GM20431 (cell line): ENCODE measurements around the gene TAS2R8.
"Not testable (repeated sequence)": the region's sequence is repeated elsewhere in the genome, so short reads cannot be mapped to it uniquely, and the experiment has no call there.

Experiments used
- in situ Hi-C: fragments of 300-500 bp; cut with MseI, MboI; formaldehyde crosslinking; loops from one replicate; pipeline ENCODE4 v1.15.0; 2020; ENCODE audit warnings: low sequenced_read_pairs; ENCODE audit not compliant: unreplicated experiment

The TAS2R8 gene, protein sequence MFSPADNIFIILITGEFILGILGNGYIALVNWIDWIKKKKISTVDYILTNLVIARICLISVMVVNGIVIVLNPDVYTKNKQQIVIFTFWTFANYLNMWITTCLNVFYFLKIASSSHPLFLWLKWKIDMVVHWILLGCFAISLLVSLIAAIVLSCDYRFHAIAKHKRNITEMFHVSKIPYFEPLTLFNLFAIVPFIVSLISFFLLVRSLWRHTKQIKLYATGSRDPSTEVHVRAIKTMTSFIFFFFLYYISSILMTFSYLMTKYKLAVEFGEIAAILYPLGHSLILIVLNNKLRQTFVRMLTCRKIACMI

DNA sequence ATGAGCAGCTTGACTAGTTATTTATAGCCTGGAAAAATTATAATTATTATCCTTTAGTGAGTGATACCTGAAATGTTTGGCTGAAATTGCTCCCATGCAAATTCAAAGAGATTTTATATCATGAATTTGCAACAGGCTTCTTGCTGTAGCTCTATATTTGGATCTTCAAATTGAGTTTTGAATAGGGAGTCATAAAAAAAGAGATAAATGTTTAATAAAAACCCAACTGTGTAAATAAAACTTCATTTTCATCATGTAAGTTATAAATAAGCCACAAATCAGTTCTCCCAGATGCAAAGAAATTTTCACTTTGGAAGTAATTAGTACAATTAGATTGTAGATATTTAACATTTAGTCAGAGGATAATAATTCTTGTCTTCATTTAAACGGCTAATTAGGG lies at the start of gene TAS2R8:
TSS of gene TAS2R8 (minus strand) at position 101 of the 400 bp plus-strand sequence. CDS start 306 bp downstream, outside the sequence.
- in situ Hi-C loops: no loop called here

DNA sequence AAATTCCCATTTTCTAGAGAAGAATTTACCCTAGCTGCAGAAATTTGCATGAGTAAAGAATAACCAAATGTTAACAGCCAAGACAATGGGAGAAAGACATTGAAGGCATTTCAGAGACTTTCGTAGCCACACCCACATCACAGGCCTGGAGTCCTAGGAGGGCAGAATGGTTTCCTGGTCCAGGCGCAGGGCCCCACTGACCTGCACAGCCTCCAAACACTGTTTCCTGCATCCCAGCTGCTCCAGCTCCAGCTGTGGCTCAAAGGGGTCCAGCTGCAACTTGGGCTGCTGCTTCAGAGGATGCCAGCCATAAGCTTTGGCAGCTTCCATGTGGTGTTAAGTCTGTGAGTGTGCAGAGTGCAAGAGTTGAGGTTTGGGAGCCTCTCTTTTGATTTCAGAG lies 48.7 kb upstream of the TAS2R8 start:
- in situ Hi-C loops: no loop called here

DNA sequence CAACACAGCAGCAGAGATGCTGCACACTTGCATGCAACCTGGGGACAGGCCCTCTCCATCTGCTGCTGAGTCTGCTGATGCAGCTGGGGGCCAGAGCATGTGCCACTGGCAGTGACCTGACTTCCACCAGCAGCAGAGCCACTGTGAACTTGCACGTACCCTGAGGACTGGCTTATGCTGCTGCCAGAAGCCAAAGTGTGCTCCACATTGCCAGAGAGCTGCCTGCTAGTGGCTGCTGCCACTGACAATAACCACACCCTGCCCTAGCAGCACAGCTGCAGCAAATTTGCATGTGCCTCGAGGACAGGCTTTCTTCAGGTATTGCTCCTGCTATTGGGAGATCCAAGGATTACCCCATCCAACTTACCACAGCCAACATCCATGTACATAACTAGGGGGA lies 46.7 kb upstream of the TAS2R8 start:
- in situ Hi-C loops: no loop called here

DNA sequence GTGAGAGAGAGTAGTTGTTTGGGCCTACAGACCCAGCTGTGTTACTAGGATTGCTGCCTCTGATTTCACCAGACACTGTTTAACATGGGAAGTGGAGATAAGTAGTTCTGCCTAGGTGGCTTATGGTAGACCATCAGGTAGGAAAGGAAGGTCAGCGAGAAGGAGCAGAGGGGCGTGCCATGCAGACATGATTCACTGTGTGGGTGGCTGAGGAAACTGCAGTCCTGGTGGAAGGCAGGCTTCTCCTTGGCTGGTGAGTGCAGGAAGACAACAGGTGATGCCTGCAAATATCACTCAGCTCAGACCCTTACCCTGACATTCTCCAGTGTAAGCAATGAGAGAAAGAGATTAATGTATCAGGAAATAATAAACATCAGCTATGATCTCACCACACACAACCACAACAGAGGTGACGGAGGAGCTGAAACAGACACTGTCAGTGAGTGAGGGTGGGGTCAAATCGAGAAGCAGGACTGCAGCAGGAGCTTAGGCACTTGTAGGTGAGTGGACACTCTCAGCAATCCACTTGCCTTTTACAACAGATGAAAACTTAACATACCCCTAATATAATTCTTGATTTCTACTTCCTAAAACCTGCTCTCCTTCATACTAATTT lies 44.3 kb upstream of the TAS2R8 start:
- in situ Hi-C loops: no loop called here

DNA sequence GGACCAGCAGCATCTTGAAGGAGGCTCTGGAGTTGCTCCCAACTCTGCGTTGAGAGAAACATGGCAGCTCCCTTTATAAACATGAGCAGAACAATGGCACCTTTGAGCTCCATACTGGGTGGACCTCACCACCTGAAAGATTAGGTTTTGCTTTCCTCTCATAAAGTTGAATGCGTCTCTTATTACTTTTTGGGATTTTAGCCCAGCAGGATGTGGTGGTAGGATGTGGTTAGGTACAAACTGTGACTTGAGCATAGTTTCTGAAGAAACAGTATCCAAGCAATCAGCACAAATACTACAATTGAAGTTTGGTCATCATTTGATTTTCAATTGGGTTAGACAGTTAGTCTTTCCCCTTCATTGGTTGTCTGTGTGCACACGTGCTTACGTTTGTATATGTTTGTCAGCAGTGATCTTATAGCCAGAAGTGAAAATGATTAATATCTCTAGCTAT lies 42.4 kb upstream of the TAS2R8 start, which contains the start of gene PRR4:
TSS of gene PRR4 (minus strand) at position 51 of the 454 bp plus-strand sequence. CDS start at position 13, 38 bp downstream.
- in situ Hi-C loops: no loop called here

DNA sequence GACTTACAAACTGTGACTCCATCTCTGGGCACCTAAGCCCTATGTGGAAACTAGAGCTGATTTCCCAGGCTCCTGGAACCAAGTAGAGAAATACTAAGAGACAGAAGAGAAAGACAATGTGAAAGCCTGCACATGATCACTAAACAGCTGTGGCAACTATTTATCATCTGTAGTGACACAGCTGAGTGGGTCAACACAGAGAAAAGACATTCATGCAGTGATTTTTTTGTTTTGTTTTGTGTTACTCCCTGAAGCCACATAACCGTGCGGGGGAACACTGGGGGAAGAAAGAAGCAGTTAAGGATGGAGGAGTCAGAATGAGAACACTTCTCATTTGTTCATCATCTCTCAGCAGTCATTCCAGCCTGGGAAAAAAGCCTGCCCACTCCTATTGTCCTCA lies 40.7 kb upstream of the TAS2R8 start:
- in situ Hi-C loops: no loop called here

DNA sequence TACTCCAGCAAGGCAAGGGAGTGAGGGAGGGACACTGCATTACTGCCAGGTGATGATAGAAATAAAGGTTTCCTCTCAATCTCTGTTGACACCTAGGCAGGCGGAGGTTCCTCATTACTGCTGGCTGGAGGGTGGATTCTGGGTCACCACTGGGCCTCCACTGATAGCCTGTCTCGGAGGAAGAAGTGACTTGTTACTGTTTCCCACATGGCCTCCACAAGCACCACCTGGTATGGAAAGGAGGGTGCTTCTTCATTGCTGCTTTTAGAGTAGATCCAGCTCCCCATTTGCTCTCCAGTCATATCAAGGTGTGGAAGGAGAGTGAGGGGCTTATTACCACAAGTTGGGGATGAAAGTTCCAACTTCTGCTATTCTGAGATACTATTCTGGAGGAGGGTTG lies 35.8 kb upstream of the TAS2R8 start:
- in situ Hi-C loops: no loop called here

DNA sequence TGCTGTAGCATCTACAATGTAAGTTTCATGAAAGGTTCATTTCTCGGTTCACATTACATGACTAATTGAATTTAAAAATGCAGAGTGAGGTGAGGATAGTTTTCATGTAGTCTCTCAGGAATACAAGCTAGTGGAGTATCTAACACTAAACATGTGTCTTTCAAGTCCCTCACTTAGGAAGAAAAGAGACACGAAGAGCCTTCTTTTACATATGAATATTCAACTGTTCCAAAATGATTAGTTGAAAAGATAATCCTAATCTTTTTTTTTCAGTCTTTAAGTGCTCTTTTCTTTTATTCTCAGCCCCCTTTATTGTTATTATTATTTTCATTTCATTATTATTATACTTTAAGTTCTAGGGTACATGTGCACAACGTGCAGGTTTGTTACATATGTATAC lies 31.4 kb upstream of the TAS2R8 start:
- in situ Hi-C loops: no loop called here

DNA sequence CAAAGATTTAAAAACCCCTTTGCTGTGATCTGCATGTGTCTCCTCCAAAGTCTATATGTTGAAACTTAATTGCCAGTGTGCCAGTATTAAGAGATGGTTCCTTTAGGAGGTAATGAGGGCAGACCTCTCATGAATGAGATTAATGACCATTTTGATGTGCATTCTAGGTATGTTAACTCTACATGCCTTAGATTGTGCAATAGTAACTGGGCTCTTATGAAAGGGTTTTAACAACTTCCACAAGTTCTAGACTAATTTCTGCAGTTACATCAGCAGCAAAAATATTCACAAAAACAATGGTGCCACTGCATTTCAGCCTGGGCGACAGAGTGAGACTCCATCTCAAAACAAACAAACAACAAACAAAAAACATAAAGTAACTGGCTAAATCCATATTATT lies 22.9 kb upstream of the TAS2R8 start:
- in situ Hi-C loops: no loop called here

DNA sequence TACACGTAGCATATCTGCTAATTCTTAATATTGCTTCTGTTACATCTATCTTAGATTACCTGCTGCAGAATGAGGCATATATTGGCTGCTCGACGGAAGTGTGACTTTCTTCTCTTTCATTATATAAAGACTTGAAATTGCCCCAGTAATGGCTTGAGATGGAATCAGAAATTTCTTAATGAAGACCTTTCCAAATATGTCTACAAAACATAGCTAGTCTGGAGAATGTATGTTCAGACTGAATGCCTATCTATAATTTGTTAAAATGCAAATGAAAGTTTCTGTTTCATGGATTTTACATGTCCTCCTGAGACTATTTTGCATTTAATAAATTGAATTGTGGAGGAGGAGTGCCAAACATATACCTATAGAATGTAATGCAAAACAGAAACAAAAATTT lies 19.2 kb upstream of the TAS2R8 start, which contains the start of gene TAS2R10:
TSS of gene TAS2R10 (minus strand) at position 101 of the 400 bp plus-strand sequence. CDS start at position 12, 89 bp downstream.
- in situ Hi-C loops: no loop called here

DNA sequence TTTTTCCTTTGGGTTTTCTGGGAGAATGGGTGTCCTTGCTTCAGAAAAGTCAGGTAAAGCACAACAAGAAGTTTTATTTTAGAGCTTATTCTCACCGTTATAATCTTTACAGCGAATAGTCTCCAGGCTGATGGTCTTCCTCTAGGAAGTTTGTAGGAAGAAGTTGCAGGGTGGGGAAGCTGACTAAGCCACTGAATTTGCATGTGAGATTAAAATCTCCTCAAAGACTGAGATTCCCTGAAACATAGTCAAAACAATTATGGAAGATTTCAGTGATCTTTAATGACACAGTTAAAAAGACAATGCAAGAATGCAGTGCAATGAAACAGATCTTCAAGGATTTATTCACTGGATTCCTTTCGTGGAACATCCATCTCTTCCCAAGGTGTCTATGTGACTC lies 17.9 kb upstream of the TAS2R8 start:
- in situ Hi-C loops: no loop called here

DNA sequence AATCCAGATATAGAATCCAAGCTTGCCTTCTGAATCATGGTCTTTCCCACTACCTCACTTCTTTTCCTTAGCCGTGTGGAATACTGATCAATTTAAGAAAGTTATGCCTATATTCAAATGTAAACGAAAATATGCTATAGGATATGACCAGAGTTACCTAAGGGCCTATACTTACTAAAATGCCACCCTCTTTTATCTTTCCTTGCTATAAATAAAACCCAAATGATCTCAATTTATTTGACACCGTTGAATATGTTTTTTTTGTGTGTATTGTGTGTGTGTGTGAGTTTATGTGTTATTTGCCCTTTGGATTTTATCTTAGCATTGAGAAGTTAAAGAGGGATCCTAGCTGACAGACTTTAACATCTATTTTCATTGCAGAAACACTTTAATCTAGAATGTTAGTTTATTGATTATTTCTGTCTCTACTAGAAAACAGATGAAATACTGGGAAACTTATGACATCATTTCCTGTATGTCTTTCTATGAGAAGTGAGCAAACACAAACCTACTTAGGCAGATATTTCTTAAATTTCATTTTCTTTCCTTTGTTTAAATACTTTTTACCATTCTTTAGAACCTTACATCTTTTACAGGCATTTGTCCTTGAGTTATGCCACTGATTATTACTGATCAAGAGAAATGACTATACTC lies 4.9 kb upstream of the TAS2R8 start:
- in situ Hi-C loops: no loop called here

DNA sequence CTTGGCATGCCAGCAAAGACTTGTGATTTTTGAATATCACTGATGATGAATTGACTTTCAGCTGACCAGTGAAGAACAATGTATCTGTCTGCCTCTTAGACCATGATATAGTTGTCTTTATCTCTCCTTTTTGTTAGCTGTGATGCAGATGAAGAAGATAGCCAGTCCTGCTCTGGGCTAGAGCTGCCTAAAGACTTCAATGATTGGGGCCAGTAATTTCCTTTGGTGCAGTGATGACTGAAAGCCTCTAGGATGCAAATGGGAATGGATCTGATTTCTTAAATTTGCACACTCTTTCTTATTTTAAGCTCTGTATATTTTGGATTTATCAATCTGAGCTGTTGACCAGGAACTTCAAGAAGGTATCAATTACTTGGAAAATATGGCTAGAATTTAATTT lies 3.0 kb upstream of the TAS2R8 start, which contains the start of gene TAS2R9:
TSS of gene TAS2R9 (minus strand) at position 101 of the 400 bp plus-strand sequence. CDS start at position 8, 93 bp downstream.
- in situ Hi-C loops: no loop called here

DNA sequence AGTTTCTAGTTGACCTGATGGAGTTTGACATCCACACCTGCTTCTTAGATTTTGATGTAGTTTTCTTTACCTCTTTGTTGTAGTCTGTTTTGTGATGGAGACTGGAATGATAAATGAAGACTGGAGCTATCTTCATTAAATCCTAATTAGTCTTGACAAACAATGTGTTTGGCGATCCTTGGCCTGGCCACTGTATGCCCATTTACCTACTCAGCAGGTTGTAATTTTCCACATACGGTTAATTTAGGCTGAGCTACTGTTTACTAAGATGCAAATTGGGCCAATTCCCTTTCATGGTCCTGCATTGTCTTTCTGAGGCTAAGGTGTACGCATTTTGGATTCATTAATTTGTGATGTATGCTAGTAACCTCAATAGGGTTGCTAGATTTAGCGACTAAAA lies 4.5 kb downstream of the TAS2R8 start, which contains the start of gene TAS2R7:
TSS of gene TAS2R7 (minus strand) at position 41 of the 400 bp plus-strand sequence. CDS start 57 bp downstream, outside the sequence.
- in situ Hi-C loops: no loop called here

DNA sequence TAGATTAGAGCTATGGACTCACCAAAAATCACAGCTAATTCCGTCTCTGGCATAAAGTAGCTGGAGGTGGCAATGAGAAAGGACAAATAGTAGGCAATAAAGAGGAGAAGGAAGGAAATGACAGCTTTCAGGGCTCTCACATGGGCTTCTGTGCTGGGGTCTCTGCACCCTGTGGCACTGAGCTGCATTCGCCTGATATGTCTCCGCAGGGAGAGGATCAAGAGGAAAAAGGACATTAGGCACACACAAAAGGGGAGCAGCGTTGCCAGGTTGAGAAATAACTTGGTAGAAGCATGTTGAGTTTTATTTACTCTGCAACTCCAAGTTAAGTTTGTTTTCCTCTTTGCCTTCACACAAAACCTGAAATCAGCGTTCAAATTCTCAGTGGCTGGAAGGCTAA lies 5.3 kb downstream of the TAS2R8 start:
- in situ Hi-C loops: no loop called here

DNA sequence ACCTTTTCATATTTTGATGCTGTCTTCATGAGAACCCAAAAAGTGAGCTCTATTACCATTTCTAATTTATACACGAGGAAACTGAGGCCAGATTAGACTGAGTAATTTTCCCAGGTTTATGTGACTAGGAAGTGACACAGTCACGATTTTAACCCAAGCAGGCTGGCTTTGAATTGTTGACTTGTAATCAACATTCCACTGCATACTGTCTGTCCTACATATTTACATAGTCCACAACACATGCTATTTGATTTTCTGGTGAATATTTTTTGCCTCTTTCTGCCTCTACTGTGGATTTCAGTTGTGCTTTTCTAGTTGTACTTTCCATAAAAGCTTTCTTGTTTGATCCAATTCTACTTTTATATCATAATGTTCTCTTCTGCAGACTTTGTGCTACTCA lies 12.9 kb downstream of the TAS2R8 start:
- in situ Hi-C loops: no loop called here

DNA sequence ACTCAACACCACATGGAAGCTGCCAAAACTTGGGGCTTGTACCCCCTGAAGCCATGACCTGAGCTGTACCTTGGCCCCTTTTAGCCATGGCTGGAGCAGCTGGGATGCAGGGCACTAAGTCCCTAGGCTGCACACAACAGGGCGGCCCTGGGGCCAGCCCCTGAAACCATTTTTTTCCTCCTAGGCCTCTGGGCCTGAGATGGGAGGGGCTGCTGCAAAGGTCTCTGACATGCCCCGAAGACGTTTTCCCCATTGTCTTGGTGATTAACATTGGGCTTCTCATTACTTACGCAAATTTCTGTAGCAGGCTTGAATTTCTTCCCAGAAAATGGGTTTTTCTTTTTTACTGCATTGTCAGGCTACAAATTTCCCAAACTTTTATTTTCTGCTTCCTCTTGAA lies 15.3 kb downstream of the TAS2R8 start:
- in situ Hi-C loops: not testable (repeated sequence)

DNA sequence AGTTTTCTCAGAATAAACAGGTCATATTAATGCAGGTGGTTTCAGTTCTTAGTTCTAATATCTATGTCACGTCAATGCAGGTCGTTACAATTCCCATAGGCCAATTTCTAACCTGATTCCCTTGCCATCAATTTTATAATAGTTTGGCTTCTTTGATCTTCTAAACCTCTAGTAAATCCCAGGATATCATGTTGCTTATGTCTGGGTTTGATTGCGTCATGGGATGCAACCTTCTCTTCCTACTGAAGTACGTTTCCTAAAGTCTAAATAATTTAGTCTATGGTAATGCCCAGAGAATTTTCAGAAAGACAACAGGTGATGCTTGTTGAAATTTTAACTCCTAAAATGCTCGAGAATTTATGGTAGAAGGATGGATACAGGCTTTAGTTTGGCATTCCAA lies 23.8 kb downstream of the TAS2R8 start:
- in situ Hi-C loops: no loop called here

DNA sequence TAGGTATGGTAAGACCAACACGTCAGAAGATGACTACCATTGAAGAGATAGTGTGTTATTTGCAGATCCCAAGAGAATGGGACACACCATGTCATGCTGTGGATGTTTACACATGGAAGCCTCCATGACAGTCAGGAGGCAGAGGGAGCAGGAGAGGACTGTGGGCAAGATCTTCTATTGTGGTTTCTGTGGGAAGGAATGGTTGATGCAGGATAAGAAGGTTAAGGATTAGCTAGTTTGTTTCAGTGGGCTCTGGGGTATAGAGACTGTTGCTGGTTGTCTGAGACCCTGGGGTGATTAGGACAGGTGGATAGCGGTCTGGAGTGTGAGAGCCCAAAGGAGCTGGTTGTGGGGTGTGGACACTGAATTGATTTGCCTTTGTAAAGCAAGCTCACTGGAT lies 28.0 kb downstream of the TAS2R8 start:
- in situ Hi-C loops: loop anchor here (10.0 kb wide), 1 partner anchor 416 kb away; no protein-coding TSS in a partner anchor

DNA sequence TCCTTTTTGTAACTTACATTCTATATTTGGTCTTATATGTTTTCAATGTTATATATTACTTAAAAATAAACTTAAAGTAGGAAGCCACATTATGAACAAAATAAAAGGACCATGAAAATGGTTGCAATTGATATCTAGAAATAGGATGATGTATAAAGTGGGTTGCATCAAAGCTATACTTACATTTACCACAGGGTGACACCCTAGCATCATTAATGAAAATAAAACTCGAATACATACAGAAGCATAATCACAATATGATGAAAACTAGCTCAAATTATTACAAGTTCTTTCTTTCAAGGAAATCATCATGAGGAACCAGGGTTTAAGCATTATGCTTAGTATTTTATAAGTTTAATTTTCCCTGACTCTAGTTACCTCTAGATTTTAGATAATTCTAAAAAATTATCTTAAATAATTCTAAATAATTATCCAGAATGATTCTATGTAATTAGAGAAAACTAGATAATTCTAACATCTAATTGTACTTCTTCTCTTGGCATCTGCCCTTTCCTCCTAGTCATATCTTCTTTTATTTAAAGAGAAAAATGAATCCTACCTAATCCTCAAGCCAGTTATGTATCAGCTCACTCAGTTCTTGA lies 35.9 kb downstream of the TAS2R8 start:
- in situ Hi-C loops: loop anchor here (10.0 kb wide), 1 partner anchor 424 kb away; no protein-coding TSS in a partner anchor
